Measurements from ENCODE around the gene ATP8B4. TPM values are rescaled to one million over a fixed set of nuclear protein-coding genes. Genes with fewer than 3 reads are reported as not detected.

Gene ATP8B4
- polyA plus RNA-seq, 1 of the 3 experiments (the other 2 are of a cell fraction), result 0.03 TPM

Small RNA genes within 50 kb of the gene (small RNA-seq; reads per million reads assigned to genes)
- 0 reads per million in 7 experiments for gene RNA5SP394

Other genes starting within 250 kb of the ATP8B4 start
- 0.49 and 0.65 TPM in 2 replicates for gene SLC27A2, start 63.0 kb upstream of the ATP8B4 start, polyA plus RNA-seq (2012; rRNA removed)
- gene HDC, start 146.5 kb upstream of the ATP8B4 start, polyA plus RNA-seq (2012; rRNA removed), result not detected in 2 replicates
- gene GABPB1, start 236.0 kb upstream of the ATP8B4 start, polyA plus RNA-seq (2012; rRNA removed), result 12.8 and 14.2 TPM in 2 replicates

Measured in SK-N-SH (cell line).